GM23338 (cell line): ENCODE results near the gene CBARP.

ENCODE experiments used
- CREB1 ChIP-seq: fragments of 250-450 bp; sonication (Bioruptor Pico); IDR thresholded peaks from 2 replicates; pipeline ENCODE4 v1.5.0; 2020; ENCODE audit warnings: low read depth, mild to moderate bottlenecking, moderate library complexity
- EZH2 ChIP-seq: fragments of 200-600 bp; sonication (generic); IDR thresholded peaks from one replicate; pipeline ENCODE4 v1.8.0; 2017; ENCODE audit warnings: antibody characterized with exemption, mild to moderate bottlenecking, low read depth; ENCODE audit not compliant: unreplicated experiment
- EZH2phosphoT487 ChIP-seq: fragments of 200-600 bp; sonication (generic); IDR thresholded peaks from one replicate; pipeline ENCODE4 v1.8.1; 2018; ENCODE audit warnings: antibody characterized with exemption; ENCODE audit not compliant: unreplicated experiment
- JUNB ChIP-seq: IDR thresholded peaks from one replicate; pipeline ENCODE4 v1.6.1; 2016; ENCODE audit warnings: antibody characterized with exemption; ENCODE audit not compliant: unreplicated experiment
- POLR2AphosphoS5 ChIP-seq: IDR thresholded peaks from 2 replicates; pipeline ENCODE4 v1.6.1; 2016; ENCODE audit warnings: antibody characterized with exemption, low read depth
- REST ChIP-seq: IDR thresholded peaks from one replicate; pipeline ENCODE4 v1.6.1; 2018; ENCODE audit warnings: antibody characterized with exemption; ENCODE audit not compliant: unreplicated experiment
- TF ChIP-seq, protein P1 (sequence below), 2 experiments: fragments of 200-600 bp in 1 of 2; sonication (generic) in 1 of 2; conservative IDR thresholded peaks; 2 replicates each; pipeline versions ENCODE4 v1.5.1 to v1.6.1; 2016 to 2017; ENCODE audit warnings: antibody characterized with exemption in 2 of 2, low read depth in 2 of 2, mild to moderate bottlenecking in 2 of 2, moderate library complexity in 1 of 2

DNA sequence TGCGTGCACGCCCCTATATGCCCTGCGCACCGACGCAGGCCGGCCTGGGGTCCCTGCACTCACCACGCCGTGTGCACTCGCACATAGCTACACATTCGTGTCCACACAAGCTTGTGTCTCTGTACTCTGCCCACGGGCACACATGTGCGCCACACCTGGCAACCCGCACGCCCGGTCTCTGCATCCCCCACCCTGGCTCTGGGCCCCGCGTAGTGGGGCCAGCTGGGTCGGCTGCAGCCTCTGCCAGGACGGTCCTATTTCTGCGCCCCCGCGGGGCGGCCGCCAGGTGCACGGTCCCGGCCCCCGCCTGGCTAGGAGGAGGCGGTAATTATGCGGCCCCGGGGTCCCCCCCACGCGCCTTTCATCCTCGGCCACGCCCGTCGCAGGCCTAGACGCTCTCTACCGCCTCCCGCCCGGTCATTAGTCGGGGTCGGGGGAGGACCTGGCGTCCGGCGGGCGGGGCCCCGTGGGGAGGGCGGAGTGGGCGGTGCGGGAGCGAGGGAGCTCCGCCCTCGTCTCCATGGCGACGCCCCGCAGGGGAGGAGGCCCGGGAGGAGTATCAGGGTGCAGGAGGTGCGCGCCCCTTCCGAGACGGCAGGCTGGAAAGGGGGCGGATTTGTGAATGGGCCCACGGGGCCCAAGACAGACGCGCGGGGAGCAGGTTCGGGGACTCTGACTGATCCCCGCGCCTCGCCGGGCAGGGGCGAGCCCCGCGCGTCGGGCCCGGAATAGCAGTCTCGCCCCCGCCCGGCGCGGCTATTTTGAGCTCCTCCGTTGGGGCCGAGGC lies 28.5 kb upstream of the CBARP start:
- TF ChIP-seq, protein P1, sequence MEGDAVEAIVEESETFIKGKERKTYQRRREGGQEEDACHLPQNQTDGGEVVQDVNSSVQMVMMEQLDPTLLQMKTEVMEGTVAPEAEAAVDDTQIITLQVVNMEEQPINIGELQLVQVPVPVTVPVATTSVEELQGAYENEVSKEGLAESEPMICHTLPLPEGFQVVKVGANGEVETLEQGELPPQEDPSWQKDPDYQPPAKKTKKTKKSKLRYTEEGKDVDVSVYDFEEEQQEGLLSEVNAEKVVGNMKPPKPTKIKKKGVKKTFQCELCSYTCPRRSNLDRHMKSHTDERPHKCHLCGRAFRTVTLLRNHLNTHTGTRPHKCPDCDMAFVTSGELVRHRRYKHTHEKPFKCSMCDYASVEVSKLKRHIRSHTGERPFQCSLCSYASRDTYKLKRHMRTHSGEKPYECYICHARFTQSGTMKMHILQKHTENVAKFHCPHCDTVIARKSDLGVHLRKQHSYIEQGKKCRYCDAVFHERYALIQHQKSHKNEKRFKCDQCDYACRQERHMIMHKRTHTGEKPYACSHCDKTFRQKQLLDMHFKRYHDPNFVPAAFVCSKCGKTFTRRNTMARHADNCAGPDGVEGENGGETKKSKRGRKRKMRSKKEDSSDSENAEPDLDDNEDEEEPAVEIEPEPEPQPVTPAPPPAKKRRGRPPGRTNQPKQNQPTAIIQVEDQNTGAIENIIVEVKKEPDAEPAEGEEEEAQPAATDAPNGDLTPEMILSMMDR (conservative IDR thresholded peaks at IDR 0.05; ENCODE audit: low read depth in 2 of 2) = no peak
- TF ChIP-seq EZH2 (no peak), POLR2AphosphoS5 (peak; percentile 72), CREB1 (no peak), EZH2phosphoT487 (no peak), REST (no peak), JUNB (no peak)
